HepG2 (cell line): ENCODE measurements around the gene COL2A1. TPM values are rescaled to one million over a fixed set of nuclear protein-coding genes. Genes with fewer than 3 reads are reported as not detected.

ENCODE experiments used
- HMGXB3 ChIP-seq: sonication (generic); formaldehyde crosslinking; IDR thresholded peaks from 2 replicates; pipeline ENCODE4 v1.4.0; 2020; ENCODE audit warnings: missing genetic modification reagents, borderline replicate concordance
- ZBTB44 ChIP-seq: sonication (generic); formaldehyde crosslinking; IDR thresholded peaks from 2 replicates; pipeline ENCODE4 v1.4.0; 2020; ENCODE audit warnings: missing genetic modification reagents
- ZMAT3 ChIP-seq: sonication (generic); formaldehyde crosslinking; conservative IDR thresholded peaks from 2 replicates; pipeline ENCODE4 v1.7.0; 2021; ENCODE audit warnings: missing genetic modification reagents
- ZNF224 ChIP-seq: sonication (generic); formaldehyde crosslinking; IDR thresholded peaks from 2 replicates; pipeline ENCODE4 v1.5.0; 2020; ENCODE audit warnings: mild to moderate bottlenecking, missing genetic modification reagents
- ZNF446 ChIP-seq: sonication (generic); formaldehyde crosslinking; IDR thresholded peaks from 2 replicates; pipeline ENCODE4 v1.5.0; 2020; ENCODE audit warnings: mild to moderate bottlenecking, missing genetic modification reagents
- polyA plus RNA-seq, 8 experiments: library from polyadenylated mRNA; depleted of rRNA in 3 of 8; stranded (reverse) in 7 of 8; unstranded in 1 of 8; fragments of >200 nt; fragmentation: Illumina TruSeq in 4 of 8; extraction: Trizol in 4 of 8; gene quantifications; 2 replicates each; pipeline versions ENCODE4 v1.2.1 to v1.2.3, GENCODE V29; 2011 to 2016; ENCODE audit warnings: low read depth in 4 of 8, missing spikeins in 1 of 8, mixed read lengths in 1 of 8; ENCODE audit not compliant: insufficient read depth in 1 of 8
- total RNA-seq, 5 experiments: library from RNA; depleted of rRNA; stranded (reverse); fragments of >200 nt; fragmentation: Illumina TruSeq; extraction: Trizol; gene quantifications; 2 replicates each; pipeline ENCODE4 v1.2.3, GENCODE V29; 2016; ENCODE audit warnings: low read depth in 1 of 5

COL2A1 gene
- total and polyA plus RNA-seq, 2 of the 13 experiments (the other 11 are each of a cell fraction or from before 2014, with no cell fraction given), result 7.4 to 38.3 TPM

DNA sequence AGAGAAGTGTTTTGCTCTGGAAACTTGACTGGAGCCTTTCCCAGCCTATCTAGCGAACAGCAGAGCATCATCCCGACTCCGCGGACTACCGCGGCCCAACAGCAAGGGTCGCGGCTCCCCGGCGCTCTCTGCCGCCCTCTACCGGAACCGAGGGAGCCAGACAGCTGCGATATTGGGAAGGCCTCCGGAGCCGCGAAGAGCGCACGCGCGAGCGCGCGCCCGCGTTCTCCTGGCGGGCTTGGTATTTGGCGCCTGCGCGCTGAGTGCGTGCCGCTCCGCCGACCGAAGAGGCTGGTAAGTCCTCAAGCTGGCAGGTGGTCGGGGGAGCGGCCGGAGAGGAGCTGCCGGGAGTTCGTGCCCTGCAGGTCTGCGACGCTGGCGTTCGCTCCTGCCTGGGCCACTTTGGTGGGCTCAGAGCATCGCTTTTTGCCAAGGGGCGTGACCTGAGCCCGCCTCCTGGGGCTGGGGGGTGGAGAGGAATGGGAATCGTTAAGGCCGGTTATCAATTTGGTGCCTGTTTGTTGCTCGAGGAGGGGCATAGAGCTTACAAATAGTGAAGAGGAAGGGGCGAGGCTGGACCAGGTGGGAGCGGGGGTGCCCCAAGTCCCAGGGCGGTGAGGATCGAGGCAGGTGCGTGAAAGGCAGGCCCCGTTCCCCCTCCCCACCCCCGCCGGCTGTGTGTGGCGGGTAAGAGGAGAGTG lies 40.8 kb downstream of the COL2A1 start, which contains the start of gene TMEM106C (continued):
- TF ChIP-seq ZNF446 (CRISPR knock-in tag) (no peak), ZBTB44 (CRISPR knock-in tag) (0 out of 2 replicates have a peak, but pooled peaks have one; percentile 70), ZMAT3 (CRISPR knock-in tag) (no peak), HMGXB3 (CRISPR knock-in tag) (no peak), ZNF224 (CRISPR knock-in tag) (no peak)
